Measurements from ENCODE around the gene HECW1. TPM values are rescaled to one million over a fixed set of nuclear protein-coding genes. Genes with fewer than 3 reads are reported as not detected.
A peak's percentile ranks its signal among the peaks of the same experiment; 100 is the strongest.
"Not testable (repeated sequence)": the region's sequence is repeated elsewhere in the genome, so short reads cannot be mapped to it uniquely, and the experiment has no call there.

HECW1 gene
- total RNA-seq, 1 donor from 2014 or later, result 54.7 TPM

DNA sequence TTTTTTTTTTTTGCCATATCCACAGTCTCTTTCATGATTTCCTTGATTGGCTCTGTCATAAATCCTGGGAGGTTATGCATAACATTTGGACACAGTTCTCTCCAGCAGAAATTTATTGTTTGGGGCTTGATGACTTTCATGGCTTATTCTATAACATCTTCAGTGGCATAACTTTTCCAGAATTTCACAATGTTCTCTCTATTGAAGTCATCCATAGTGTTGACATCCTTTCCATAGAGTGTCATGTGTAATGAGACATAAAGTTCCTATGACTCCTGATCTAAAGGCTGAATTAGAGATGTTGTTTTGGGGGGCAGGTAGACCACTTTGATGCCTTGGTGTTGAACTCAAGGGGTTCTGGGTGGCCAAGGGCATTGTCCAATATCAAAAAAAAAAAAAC, 433.8 kb downstream of the HECW1 start:
- DNase-seq, result no peak

DNA sequence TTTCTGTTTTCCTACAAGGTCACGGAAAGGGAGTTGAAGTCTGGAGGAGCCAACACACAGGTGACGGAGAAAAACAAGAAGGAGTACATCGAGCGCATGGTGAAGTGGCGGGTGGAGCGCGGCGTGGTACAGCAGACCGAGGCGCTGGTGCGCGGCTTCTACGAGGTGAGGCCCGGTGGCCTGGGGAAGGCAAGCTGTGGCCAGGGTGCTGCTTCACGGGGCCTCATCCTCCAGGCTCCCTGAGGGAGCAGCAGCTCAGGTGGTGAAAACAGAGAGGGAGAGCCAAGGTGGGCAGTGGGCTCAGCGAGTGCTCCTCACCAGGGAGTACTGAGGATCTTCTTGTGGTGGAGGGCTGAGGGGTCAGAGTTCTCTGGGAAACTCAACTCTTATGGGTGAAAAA, 438.0 kb downstream of the HECW1 start:
- DNase-seq, result no peak

DNA sequence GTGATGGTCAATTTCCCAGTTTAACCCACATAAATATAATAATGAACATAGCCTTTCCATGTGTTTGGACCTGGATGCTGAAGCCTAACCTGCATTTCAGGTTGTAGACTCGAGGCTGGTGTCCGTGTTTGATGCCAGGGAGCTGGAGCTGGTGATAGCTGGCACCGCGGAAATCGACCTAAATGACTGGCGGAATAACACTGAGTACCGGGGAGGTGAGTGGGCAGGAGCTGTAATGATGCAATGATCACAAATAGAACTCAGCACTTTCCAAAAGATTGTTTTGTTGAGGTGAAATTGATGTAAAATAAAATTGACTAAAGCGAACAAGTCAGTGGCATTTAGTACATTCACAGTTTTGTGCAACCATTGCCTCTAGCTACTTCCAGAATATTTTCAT, 439.7 kb downstream of the HECW1 start:
- no peak for DNase-seq

DNA sequence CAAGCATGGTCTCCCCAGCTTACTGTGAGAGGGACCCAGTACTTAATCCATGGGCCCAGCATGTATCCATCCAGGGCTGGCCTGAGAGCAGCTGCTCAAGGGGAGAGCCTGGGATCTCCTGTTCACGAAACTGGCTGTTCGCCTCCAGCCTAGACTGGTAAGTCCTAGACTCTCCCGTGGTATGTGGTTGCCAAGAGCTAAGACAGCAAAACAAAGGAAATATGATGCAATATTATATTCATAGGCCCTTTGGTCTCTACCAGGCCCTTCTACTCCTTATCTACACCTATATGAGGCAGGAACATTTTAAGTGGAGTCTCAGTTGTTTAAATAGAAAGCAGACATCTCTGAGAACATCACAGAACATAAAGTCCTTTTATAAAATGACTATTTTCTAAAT, 441.6 kb downstream of the HECW1 start:
- DNase-seq, result no peak

DNA sequence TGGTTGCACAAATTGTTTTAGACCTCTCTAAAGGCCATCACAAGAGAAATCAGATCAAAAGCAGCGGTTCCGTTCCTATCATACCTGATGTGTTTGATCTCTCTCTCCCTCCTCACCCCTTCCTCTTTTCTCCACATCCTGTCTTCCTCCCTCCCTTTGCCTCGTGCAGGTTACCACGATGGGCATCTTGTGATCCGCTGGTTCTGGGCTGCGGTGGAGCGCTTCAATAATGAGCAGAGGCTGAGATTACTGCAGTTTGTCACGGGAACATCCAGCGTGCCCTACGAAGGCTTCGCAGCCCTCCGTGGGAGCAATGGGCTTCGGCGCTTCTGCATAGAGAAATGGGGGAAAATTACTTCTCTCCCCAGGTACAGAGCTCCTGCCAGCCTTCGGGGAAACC, 442.0 kb downstream of the HECW1 start:
- DNase-seq, result no peak

- DNase-seq, result no peak
Measured at GRCh38 chr7:43557831-43558495, 445.5 kb downstream of the HECW1 start.

DNA sequence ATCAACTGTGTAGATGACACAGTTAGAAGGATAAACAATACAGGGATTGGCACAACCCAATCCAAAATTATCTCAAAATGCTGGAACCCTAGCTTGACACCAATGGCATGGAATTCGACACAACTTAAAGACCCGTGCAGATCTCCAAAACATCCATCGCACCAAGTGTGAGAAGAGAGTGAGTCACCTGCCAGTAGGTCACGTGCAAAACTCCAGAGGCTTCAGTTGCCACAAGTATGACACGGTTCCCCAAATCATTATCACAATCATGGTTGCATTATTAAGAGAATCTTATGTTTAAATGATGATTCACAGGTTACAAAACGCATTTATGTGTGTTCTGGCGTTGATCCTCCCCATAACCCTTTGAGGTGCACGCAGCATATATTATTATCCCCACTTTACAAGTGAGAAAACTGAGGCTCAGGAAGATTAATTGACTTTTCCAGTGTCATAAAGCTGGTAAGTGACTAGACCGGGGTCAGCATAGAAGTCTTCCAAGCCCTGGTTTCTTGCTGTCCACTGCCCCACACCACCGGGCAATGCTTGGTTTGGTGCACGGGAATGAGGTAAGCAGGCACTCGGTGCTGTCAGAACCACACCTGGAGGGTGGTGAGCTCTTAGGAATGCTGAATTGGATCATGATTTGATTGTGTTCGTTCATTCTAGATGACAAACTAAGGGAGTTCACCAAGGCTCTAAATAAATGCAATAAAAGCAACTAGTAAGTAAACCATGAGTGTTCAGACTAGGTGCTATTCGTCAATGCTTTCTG, 446.9 kb downstream of the HECW1 start:
- no peak for DNase-seq

- no peak for DNase-seq
Measured at GRCh38 chr7:43559946-43560335, 447.5 kb downstream of the HECW1 start.

DNA sequence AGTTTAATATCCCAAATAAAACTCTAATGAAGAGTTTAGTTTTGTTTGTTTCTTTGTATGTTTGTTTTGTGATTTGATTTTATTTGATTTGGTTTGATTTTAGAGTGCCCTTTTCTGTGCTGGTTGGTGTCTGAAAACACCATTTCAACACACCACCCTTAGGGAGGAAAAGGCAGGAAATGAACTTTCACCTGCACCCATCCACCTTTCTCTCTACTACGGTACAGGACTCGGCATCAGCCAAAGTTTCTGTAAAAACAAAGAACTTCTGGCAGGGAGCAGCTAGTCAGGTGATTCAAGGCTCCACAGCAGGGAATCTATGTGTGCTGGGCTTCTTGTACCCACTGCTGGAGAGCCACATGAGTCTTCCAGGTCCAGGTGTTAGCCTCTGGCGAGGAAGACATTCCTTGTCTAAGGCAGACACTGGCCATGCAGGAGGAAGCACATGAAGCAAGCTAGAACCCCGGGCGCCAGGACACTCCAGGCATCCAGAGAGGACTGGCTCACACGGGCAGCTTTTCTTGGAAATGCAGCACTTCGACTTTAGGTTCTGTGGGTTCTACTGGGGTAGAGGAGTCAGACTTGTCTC, 448.4 kb downstream of the HECW1 start:
- no peak for DNase-seq

- DNase-seq, result no peak
Measured at GRCh38 chr7:43562383-43562782, 449.9 kb downstream of the HECW1 start.

GRCh38 chr7:43565786-43566185, 453.3 kb downstream of the HECW1 start:
- DNase-seq, result no peak

DNA sequence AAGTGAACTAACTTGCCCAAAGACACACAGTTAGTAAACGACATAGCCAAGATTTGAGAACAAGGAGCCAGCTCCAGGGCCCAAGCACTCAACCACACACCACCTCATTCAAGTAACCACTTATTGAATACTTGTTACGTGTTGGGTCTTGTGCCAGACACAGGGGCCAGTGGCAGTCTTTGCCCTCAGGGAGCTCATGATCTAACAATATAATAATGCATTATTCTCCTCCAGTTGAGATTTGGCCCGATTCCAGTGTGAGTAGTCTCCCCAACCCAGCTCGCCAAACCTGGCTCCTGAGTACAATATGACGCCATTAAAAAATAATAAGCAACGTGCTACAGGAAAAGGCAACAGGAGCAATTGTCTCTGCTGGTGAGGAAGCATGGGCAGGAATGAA, 456.1 kb downstream of the HECW1 start:
- DNase-seq, result no peak

- DNase-seq, result no peak
Measured at GRCh38 chr7:43569424-43569823, 457.0 kb downstream of the HECW1 start.

DNA sequence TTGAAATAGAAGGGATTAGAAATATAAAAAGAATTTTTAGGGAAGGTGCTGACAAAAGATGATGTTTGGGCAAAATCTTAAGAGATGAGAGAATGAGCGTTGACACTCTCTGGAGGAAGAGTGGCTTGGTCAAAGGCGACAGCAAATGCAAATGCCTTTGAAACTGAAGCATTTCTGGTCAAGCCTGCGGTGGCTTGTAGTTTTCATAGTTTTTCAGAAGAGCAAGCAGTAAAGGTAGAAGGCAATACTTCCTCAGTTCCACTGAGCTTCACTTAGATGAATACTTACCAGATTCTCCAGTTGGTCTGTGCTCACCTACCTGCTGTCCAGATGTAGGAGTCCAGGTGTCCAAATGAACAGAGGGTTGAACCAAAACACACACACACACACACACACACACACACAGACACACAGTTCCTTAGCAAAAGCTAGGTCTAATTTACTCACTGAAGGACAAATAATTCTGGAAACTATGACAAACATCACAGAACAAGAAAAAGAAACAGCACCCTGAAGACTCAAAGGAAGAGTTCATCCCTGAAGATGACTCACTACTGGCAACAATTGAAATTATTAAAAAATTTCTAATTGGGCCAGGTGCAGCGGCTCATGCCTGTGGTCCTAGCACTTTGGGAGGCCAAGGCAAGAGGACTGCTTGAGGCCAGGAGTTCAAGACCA, 458.4 kb downstream of the HECW1 start:
- no peak for DNase-seq

GRCh38 chr7:43572516-43573049, 460.1 kb downstream of the HECW1 start:
- no peak for DNase-seq

GRCh38 chr7:43573832-43574231, 461.4 kb downstream of the HECW1 start:
- DNase-seq, result not testable (repeated sequence)

DNA sequence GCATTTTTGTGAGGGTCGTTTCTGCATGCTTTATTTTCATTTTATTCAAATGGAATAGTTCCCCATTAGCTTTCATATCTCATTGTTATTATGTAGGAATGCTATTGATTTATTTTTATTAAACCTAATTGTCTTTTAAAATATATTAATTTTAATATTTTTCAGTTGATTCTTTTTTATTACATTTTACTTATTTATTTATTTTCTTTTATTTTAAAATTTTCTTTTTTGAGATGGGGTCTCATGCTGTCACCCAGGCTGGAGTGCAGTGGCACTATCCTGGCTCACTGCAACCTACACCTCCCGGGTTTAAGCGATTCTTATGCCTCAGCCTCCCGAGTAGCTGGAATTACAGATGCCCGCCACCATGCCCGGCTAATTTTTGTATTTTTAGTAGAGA, 463.1 kb downstream of the HECW1 start:
- no peak for DNase-seq

DNA sequence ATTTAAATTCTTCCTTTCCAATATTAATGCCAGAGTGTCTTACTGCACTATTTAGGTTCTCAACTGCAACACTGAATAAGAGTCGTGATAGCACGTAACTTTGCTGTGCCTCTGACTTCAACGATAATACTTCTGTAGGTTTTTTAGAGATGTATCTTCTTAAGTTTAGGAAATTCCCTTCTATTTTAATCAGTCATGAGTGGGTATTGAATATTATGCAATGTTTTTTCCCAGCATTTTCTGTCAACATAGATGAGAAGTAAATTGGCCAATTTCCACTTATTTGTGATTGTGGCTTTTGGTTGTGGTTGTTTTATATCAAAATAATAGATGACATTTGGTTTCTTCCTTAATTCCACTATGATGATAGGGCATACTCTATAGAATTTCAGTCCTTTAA, 463.8 kb downstream of the HECW1 start:
- no peak for DNase-seq

DNA sequence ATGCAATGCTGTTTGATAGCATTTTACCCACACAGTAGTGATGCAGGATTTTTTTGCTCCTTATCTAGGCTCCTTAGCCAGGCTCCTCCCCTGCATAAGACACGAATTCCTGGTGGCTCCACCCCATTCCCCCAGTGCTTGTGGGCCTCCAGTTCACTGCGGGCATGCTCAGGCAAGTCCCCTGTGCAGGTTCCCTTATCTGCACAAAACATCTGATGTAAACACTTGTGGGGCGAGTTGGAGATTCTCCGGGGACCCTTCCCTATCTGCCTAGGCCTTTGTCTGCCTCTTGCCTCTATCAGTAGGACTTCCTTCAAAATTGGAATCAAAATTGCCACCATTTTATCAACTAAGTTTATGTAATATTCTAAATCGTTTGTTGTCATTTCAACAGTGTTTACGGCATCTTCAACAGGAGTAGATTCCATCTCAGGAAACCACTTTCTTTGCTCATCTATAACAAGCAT, 465.1 kb downstream of the HECW1 start:
- no peak for DNase-seq

- DNase-seq, result peak; percentile 87
Measured at GRCh38 chr7:43582503-43583423, 470.3 kb downstream of the HECW1 start, which contains the start of gene STK17A. Gene STK17A (plus strand): TSS chr7:43583108. CDS start chr7:43583244, 136 bp downstream.

DNA sequence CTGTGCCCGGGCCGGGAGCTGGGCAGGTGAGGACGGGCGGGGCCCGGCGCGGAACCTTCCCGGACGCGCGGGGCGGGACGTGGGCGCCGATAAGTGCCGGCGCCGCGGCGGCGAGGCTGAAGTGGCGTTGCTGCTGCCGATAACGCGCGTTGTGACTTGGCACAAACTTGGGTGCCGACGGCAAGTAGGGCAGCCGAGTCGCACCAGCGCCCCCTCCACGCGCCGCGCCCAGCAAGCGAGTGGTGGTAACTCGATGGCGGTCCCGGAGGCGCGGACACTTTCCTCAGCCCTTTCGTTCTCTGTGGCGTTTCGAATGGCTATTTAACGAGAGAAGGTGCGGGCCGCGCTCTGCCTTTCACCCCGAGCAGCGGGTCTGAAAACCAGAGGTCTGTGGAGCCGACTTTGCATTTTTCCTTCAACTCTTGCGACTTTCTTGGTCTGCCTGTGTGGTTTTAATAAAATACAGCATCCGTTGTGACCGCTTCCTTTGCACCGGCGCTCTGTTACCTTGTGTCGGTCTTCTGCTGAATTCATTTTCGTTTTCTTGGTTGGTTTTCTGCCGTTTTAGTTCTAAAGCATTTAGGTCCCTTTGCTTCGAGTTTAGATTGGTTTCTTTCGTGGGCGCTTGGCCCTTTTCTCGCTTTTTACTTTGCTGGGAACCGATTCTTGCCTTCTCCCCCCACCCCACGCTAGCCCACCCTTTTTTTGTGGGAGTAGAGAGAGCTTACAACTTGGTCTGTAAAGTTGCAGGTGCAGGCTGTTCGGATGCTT, 471.2 kb downstream of the HECW1 start:
- no peak for DNase-seq
